ENCODE measurements around the gene KLF15.

The KLF15 gene

GRCh38 chr3:126346466-126346865 lies 10.7 kb downstream of the KLF15 start:
- H3K27me3 ChIP-seq (ENCODE audit: control insufficient read depth, low read length): no peaks in the 10 kb centered on the region
- no peak overlapping the region for H3K4me3 ChIP-seq (ENCODE audit: low read length)
- H3K79me2 ChIP-seq (ENCODE audit: control insufficient read depth, low read length): no peaks in the 10 kb centered on the region
- peaks cover 11% of the 10 kb centered on the region; the same call in 1 of the 2 replicates for H3K4me1 ChIP-seq (ENCODE audit: control insufficient read depth, low read length)
- H3K9me2 ChIP-seq (replicated peaks; ENCODE audit: control insufficient read depth, low read length): no peaks in the 10 kb centered on the region
- H3K9me3 ChIP-seq (ENCODE audit: control insufficient read depth, insufficient read depth, low read length): no peaks in the 10 kb centered on the region
- H3K36me3 ChIP-seq (ENCODE audit: control insufficient read depth, low read length): no peaks in the 10 kb centered on the region
- TF ChIP-seq CTCF (IDR thresholded peaks at IDR 0.05; ENCODE audit: low read depth, low read length, poor library complexity, severe bottlenecking) (no peak), EZH2phosphoT487 (IDR thresholded peaks at IDR 0.05; ENCODE audit: borderline replicate concordance, low read length) (no peak)
- H3F3A ChIP-seq (ENCODE audit: control insufficient read depth, insufficient read depth): no peaks in the 10 kb centered on the region
- H3K4me2 ChIP-seq (ENCODE audit: low read length): no peak overlapping the region
- H4K20me1 ChIP-seq (ENCODE audit: control insufficient read depth, insufficient read depth, low read depth, low read length): no peaks in the 10 kb centered on the region
- H3K27ac ChIP-seq (ENCODE audit: low read depth, low read length): no peak overlapping the region

GRCh38 chr3:126345641-126346460 lies 11.4 kb downstream of the KLF15 start:
- no peak for TF ChIP-seq EZH2phosphoT487 (IDR thresholded peaks at IDR 0.05; ENCODE audit: borderline replicate concordance, low read length)
- TF ChIP-seq CTCF (IDR thresholded peaks at IDR 0.05; ENCODE audit: low read depth, low read length, poor library complexity, severe bottlenecking): no peak
- Histone ChIP-seq H3K36me3 (ENCODE audit: control insufficient read depth, low read length) (no peaks in the 10 kb centered on the region), H3K9me2 (replicated peaks; ENCODE audit: control insufficient read depth, low read length) (no peaks in the 10 kb centered on the region), H3K4me2 (ENCODE audit: low read length) (no peak overlapping the region), H3K27ac (ENCODE audit: low read depth, low read length) (no peak overlapping the region), H3K4me1 (ENCODE audit: control insufficient read depth, low read length) (peaks cover 11% of the 10 kb centered on the region; the same call in 1 of the 2 replicates), H3K79me2 (ENCODE audit: control insufficient read depth, low read length) (no peaks in the 10 kb centered on the region), H4K20me1 (ENCODE audit: control insufficient read depth, insufficient read depth, low read depth, low read length) (no peaks in the 10 kb centered on the region), H3K9me3 (ENCODE audit: control insufficient read depth, insufficient read depth, low read length) (no peaks in the 10 kb centered on the region), H3F3A (ENCODE audit: control insufficient read depth, insufficient read depth) (no peaks in the 10 kb centered on the region), H3K4me3 (ENCODE audit: low read length) (no peak overlapping the region), H3K27me3 (ENCODE audit: control insufficient read depth, low read length) (no peaks in the 10 kb centered on the region)

- no peak for TF ChIP-seq CTCF (IDR thresholded peaks at IDR 0.05; ENCODE audit: low read depth, low read length, poor library complexity, severe bottlenecking)
- no peak for TF ChIP-seq EZH2phosphoT487 (IDR thresholded peaks at IDR 0.05; ENCODE audit: borderline replicate concordance, low read length)
- no peaks in the 10 kb centered on the region for H3K9me2 ChIP-seq (replicated peaks; ENCODE audit: control insufficient read depth, low read length)
- no peaks in the 10 kb centered on the region for H3K27me3 ChIP-seq (ENCODE audit: control insufficient read depth, low read length)
- H3K9me3 ChIP-seq (ENCODE audit: control insufficient read depth, insufficient read depth, low read length): no peaks in the 10 kb centered on the region
- no peaks in the 10 kb centered on the region for H3F3A ChIP-seq (ENCODE audit: control insufficient read depth, insufficient read depth)
- peaks cover 4% of the 10 kb centered on the region; the same call in 1 of the 2 replicates for H3K4me1 ChIP-seq (ENCODE audit: control insufficient read depth, low read length)
- H3K79me2 ChIP-seq (ENCODE audit: control insufficient read depth, low read length): no peaks in the 10 kb centered on the region
- H3K4me3 ChIP-seq (ENCODE audit: low read length): no peak overlapping the region
- H3K36me3 ChIP-seq (ENCODE audit: control insufficient read depth, low read length): no peaks in the 10 kb centered on the region
- no peaks in the 10 kb centered on the region for H4K20me1 ChIP-seq (ENCODE audit: control insufficient read depth, insufficient read depth, low read depth, low read length)
- no peak overlapping the region for H3K27ac ChIP-seq (ENCODE audit: low read depth, low read length)
- H3K4me2 ChIP-seq (ENCODE audit: low read length): no peak overlapping the region
Measured at GRCh38 chr3:126345231-126345630, 12.0 kb downstream of the KLF15 start.
